HCT116 (cell line): ENCODE measurements around the gene FTL. TPM values are rescaled to one million over a fixed set of nuclear protein-coding genes. Genes with fewer than 3 reads are reported as not detected.

Experiments
- ATAC-seq: fragments of 200-7000 bp; cut with Tn5 transposase; 2 replicates; pipeline ENCODE4 v1.9.1; 2020; ENCODE audit warnings: mild to moderate bottlenecking, moderate library complexity
- BruUV-seq: library from RNA; stranded (reverse); fragments of 400-500 nt; replicated peaks from 2 replicates; lab custom pipeline; 2021; lab: Mats Ljungman, UMichigan
- CTCF ChIA-PET: fragments of 300-600 bp; sonication (Branson Sonifier 250); formaldehyde crosslinking; loops from one replicate; lab custom pipeline; 2021; ENCODE audit warnings: antibody characterized with exemption; lab: Charles Lee
- POLR2A ChIA-PET: fragments of 300-600, 350-600 bp; sonication (Branson Sonifier 250); formaldehyde crosslinking; loops from one replicate; lab custom pipeline; 2021; ENCODE audit warnings: antibody characterized with exemption; lab: Charles Lee
- RAD21 ChIA-PET, 2 experiments: fragments of 300-600 bp; sonication (Branson Sonifier 250); formaldehyde crosslinking; loops; one replicate each; lab custom pipeline; 2023; ENCODE audit warnings: low total read pairs in 2 of 2; ENCODE audit not compliant: uncharacterized antibody in 2 of 2, unreplicated experiment in 2 of 2, low non-redundant PET in 1 of 2; lab: Charles Lee
- DNase-seq: peaks from one replicate; pipeline ENCODE4 v3.0.0-alpha.2; 2010; ENCODE audit warnings: low read depth, low spot score
- H2AFZ ChIP-seq: fragments of 200-600 bp; shearing (Covaris generic), sonication (generic); 2 replicates; pipeline ENCODE4 v1.6.1; 2017; ENCODE audit warnings: low read depth, mixed run types, mixed read lengths, antibody characterized with exemption, low read length; ENCODE audit not compliant: poor library complexity, severe bottlenecking
- H3K27ac ChIP-seq: 2 replicates; pipeline ENCODE4 v1.5.1; 2012; ENCODE audit warnings: low read depth, low read length
- H3K27me3 ChIP-seq: fragments of 200-600 bp; sonication (generic); 2 replicates; pipeline ENCODE4 v1.6.1; 2016; ENCODE audit warnings: mixed run types, low read length, mixed read lengths; ENCODE audit not compliant: insufficient read depth
- H3K36me3 ChIP-seq, 2 experiments: fragments of 200-500 bp in 1 of 2; fragments of 200-600 bp in 1 of 2; sonication (Bioruptor generic) in 1 of 2; sonication (generic) in 1 of 2; 2 replicates each; pipeline versions ENCODE4 v1.5.1 to v1.6.1; 2014 to 2016; ENCODE audit warnings: low read length in 2 of 2, inconsistent platforms in 1 of 2, mixed read lengths in 1 of 2, mixed run types in 1 of 2; ENCODE audit not compliant: insufficient read depth in 2 of 2, control insufficient read depth in 1 of 2
- H3K4me1 ChIP-seq, 2 experiments: fragments of 200-600 bp in 1 of 2; sonication (generic) in 1 of 2; 2 replicates each; pipeline versions ENCODE4 v1.5.1 to v1.6.1; 2012 to 2017; ENCODE audit warnings: low read length in 2 of 2, inconsistent platforms in 1 of 2, mild to moderate bottlenecking in 1 of 2, mixed read lengths in 1 of 2, mixed run types in 1 of 2, moderate library complexity in 1 of 2; ENCODE audit not compliant: insufficient read depth in 2 of 2, control insufficient read depth in 1 of 2
- H3K4me2 ChIP-seq: fragments of 200-600 bp; sonication (generic); 2 replicates; pipeline ENCODE4 v1.6.1; 2017; ENCODE audit warnings: mixed run types, low read length, mixed read lengths
- H3K4me3 ChIP-seq, 2 experiments: fragments of 200-600 bp in 1 of 2; sonication (generic) in 1 of 2; replicated peaks in 1 of 2; 2 replicates each; pipeline ENCODE4 v1.5.1; 2011 to 2016; ENCODE audit warnings: low read length in 2 of 2, control low read depth in 1 of 2, low read depth in 1 of 2, mild to moderate bottlenecking in 1 of 2, mixed read lengths in 1 of 2, mixed run types in 1 of 2
- H3K79me2 ChIP-seq: fragments of 200-600 bp; sonication (generic); 2 replicates; pipeline ENCODE4 v1.6.1; 2017; ENCODE audit warnings: mild to moderate bottlenecking, mixed run types, low read length, moderate library complexity, mixed read lengths; ENCODE audit not compliant: insufficient read depth
- H3K9ac ChIP-seq: fragments of 200-600 bp; sonication (generic); 2 replicates; pipeline ENCODE4 v1.6.1; 2016; ENCODE audit warnings: low read length, mixed read lengths
- H3K9me2 ChIP-seq: fragments of 200-600 bp; sonication (generic), shearing (Covaris generic); 2 replicates; pipeline ENCODE4 v1.6.1; 2017; ENCODE audit warnings: mixed run types, mild to moderate bottlenecking, moderate library complexity; ENCODE audit not compliant: insufficient read depth
- H3K9me3 ChIP-seq, 2 experiments: fragments of 200-500 bp in 1 of 2; fragments of 200-600 bp in 1 of 2; sonication (Bioruptor generic) in 1 of 2; sonication (generic) in 1 of 2; 2 replicates each; pipeline ENCODE4 v1.6.1; 2014 to 2017; ENCODE audit warnings: low read length in 2 of 2, mixed read lengths in 2 of 2, inconsistent platforms in 1 of 2, low read depth in 1 of 2, mild to moderate bottlenecking in 1 of 2, mixed run types in 1 of 2, moderate library complexity in 1 of 2; ENCODE audit not compliant: control insufficient read depth in 1 of 2, insufficient read depth in 1 of 2
- H4K20me1 ChIP-seq: fragments of 200-600 bp; sonication (generic), shearing (Covaris generic); 2 replicates; pipeline ENCODE4 v1.6.1; 2017; ENCODE audit warnings: mixed run types, mild to moderate bottlenecking, moderate library complexity; ENCODE audit not compliant: insufficient read depth
- EGR1 ChIP-seq: IDR thresholded peaks from 2 replicates; pipeline ENCODE4 v1.6.1; 2012; ENCODE audit warnings: low read depth
- EZH2phosphoT487 ChIP-seq: fragments of 200-600 bp; IDR thresholded peaks from 2 replicates; pipeline ENCODE4 v1.6.1; 2018; ENCODE audit warnings: antibody characterized with exemption, borderline replicate concordance
- JUND ChIP-seq: IDR thresholded peaks from 2 replicates; pipeline ENCODE4 v1.6.1; 2012
- POLR2A ChIP-seq: IDR thresholded peaks from 2 replicates; pipeline ENCODE4 v1.7.0; 2011; ENCODE audit warnings: borderline replicate concordance; ENCODE audit not compliant: insufficient read depth, insufficient read length; ENCODE audit errors: extremely low read depth
- POLR2AphosphoS5 ChIP-seq: IDR thresholded peaks from 2 replicates; pipeline ENCODE4 v1.6.1; 2011; ENCODE audit warnings: mild to moderate bottlenecking, low read depth, low read length, moderate library complexity
- SP1 ChIP-seq: IDR thresholded peaks from 2 replicates; pipeline ENCODE4 v1.6.1; 2012; ENCODE audit warnings: low read depth
- intact Hi-C: fragments of 100-400 bp; cut with micrococcal nuclease; formaldehyde crosslinking; loops from 2 replicates; pipeline ENCODE4 v1.10.0; 2022
- total RNA-seq: library from RNA; stranded (reverse); gene quantifications from one replicate; pipeline ENCODE4 v1.2.1, GENCODE V29; 2021; ENCODE audit not compliant: unreplicated experiment
- TF ChIP-seq, protein P1 (sequence below): IDR thresholded peaks from 2 replicates; pipeline ENCODE4 v1.6.1; 2012

FTL gene
- total RNA-seq, 1 experiment from 2014 or later: 1,885 TPM

DNA sequence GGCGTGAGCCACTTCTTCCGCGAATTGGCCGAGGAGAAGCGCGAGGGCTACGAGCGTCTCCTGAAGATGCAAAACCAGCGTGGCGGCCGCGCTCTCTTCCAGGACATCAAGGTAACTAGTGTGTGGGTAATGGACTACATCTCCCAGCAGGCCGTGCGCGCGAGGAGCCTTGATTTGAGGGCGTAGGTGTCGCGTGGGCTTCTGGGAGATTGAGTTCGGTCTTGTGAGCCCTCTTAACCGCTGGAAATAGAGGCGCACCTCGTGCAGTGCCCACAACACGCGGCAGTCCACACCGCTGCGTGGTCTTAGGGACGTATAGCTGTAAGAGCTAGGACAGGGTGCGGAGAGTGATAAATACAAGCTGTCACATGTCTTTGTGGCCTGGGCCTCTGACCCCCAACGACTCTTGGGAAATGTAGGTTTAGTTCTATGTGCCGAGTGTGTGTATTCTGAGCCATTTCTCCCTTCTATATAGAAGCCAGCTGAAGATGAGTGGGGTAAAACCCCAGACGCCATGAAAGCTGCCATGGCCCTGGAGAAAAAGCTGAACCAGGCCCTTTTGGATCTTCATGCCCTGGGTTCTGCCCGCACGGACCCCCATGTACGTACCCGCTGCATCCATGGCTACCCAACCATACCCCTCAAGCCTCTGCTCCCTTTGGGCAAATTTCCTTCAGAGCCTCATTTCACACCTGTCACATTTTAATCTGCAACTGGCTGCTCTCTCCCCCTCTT, 864 bp downstream of the FTL start:
- TSS peak; percentile 85 for BruUV-seq
- Histone ChIP-seq H3K9me2 (no peaks in the 10 kb centered on the region), H3K4me1 (peaks cover 33 to 60% of the 10 kb centered on the region in 2 experiments), H4K20me1 (peaks cover 9% of the 10 kb centered on the region; the same call in 1 of the 2 replicates), H2AFZ (no peak overlapping the region), H3K79me2 (peaks cover 16% of the 10 kb centered on the region), H3K9me3 (no peaks in the 10 kb centered on the region), H3K36me3 (peaks cover 3 to 26% of the 10 kb centered on the region in 2 experiments; a peak in 3 of 4 replicates), H3K4me3 (peak overlapping the region; percentile 73 to 84), H3K9ac (peak overlapping the region; percentile 78), H3K27me3 (no peaks in the 10 kb centered on the region), H3K4me2 (peak overlapping the region; percentile 83), H3K27ac (peak overlapping the region; percentile 75)
- ChIA-PET RAD21 (no interaction called here), POLR2A (interaction anchor here (1.0 to 2.6 kb wide), 9 partner anchors 10 to 123 kb away, joined by 3 to 9 read pairs (median 4); partner anchors contain the start of genes DHDH, GYS1, NUCB1 and PPP1R15A), CTCF (interaction anchor here (0.6 to 1.3 kb wide), 2 partner anchors 171 to 178 kb away, joined by 3 read pairs; no protein-coding TSS in a partner anchor)
- intact Hi-C loops: loop anchor here (1.0 to 5.0 kb wide), 2 partner anchors 33 to 94 kb away; partner anchors contain the start of genes DHDH and PPP1R15A
- ATAC-seq (peak; percentile 45), DNase-seq (peak; percentile 73)
- TF ChIP-seq, protein P1, sequence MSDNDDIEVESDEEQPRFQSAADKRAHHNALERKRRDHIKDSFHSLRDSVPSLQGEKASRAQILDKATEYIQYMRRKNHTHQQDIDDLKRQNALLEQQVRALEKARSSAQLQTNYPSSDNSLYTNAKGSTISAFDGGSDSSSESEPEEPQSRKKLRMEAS: 0 out of 2 replicates have a peak, but pooled peaks have one; percentile 54
- TF ChIP-seq POLR2A (peak; percentile 6), POLR2AphosphoS5 (no peak; the same call in none of the 2 replicates)

DNA sequence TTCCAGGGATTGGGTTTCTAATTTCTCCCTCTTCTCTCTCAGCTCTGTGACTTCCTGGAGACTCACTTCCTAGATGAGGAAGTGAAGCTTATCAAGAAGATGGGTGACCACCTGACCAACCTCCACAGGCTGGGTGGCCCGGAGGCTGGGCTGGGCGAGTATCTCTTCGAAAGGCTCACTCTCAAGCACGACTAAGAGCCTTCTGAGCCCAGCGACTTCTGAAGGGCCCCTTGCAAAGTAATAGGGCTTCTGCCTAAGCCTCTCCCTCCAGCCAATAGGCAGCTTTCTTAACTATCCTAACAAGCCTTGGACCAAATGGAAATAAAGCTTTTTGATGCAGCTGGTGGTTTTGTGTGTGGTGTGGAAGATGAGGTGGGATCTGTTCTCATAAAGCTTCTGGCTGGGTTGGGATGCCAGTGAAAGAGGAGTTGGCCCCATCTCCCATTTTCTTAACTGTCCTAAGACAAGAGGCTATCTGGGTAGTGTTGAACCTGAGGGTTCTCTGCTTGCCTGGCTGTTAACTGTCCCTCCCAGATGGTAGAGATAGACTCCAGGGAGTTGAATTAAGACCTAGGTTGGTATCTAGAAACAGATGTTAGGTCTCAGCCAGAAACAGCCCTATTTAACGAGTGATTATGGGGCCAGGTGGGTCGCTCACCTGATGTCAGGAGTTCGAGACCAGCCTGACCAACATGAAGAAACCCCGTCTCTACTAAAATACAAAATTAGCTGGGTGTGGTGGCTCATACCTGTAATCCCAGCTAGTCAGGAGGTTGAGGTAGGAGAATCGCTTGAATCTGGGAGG, 1.6 kb downstream of the FTL start:
- Histone ChIP-seq H4K20me1 (peaks cover 9% of the 10 kb centered on the region; the same call in 1 of the 2 replicates), H2AFZ (no peak overlapping the region), H3K9me2 (no peaks in the 10 kb centered on the region), H3K4me1 (peaks cover 27 to 54% of the 10 kb centered on the region in 2 experiments), H3K9ac (peak overlapping the region; percentile 78), H3K4me3 (peak overlapping the region; percentile 73 to 84), H3K9me3 (no peaks in the 10 kb centered on the region), H3K27ac (peak overlapping the region; percentile 75), H3K36me3 (peaks cover 3 to 26% of the 10 kb centered on the region in 2 experiments; a peak in 3 of 4 replicates), H3K79me2 (peaks cover 16% of the 10 kb centered on the region), H3K4me2 (peak overlapping the region; percentile 83), H3K27me3 (no peaks in the 10 kb centered on the region)
- DNase-seq (no peak), ATAC-seq (no peak)
- POLR2A ChIA-PET: interaction anchor here (0.8 to 2.4 kb wide), 12 partner anchors 9 to 124 kb away, joined by 3 to 9 read pairs (median 3); partner anchors contain the start of genes GYS1, NUCB1, PPP1R15A and RUVBL2
- TF ChIP-seq POLR2AphosphoS5 (peak; percentile 57; the same call in 1 of the 2 replicates), SP1 (peak; percentile 19; the same call in 1 of the 2 replicates), EZH2phosphoT487 (no peak), JUND (peak; percentile 2; the same call in 1 of the 2 replicates), EGR1 (no peak)
- RAD21 ChIA-PET: interaction anchor here in 1 of 2 experiments (0.7 kb wide), 1 partner anchor 32 kb away, joined by 3 read pairs; no protein-coding TSS in a partner anchor
- intact Hi-C loops: loop anchor here (5.0 kb wide), 1 partner anchor 94 kb away; the partner anchor contains the start of gene PPP1R15A
- BruUV-seq: no TSS peak
- CTCF ChIA-PET: interaction anchor here (0.6 to 1.3 kb wide), 3 partner anchors 124 to 179 kb away, joined by 3 to 4 read pairs (median 3); no protein-coding TSS in a partner anchor
